Spleen (tissue), 11 donors: Measurements from ENCODE around the gene EFL1. TPM values are rescaled to one million over a fixed set of nuclear protein-coding genes. Genes with fewer than 3 reads are reported as not detected.

Source experiments
- DNase-seq: peaks from one replicate; pipeline ENCODE4 v3.0.0-alpha.2; 2020
- H3K27ac ChIP-seq, 8 donors: fragments of 200-600 bp; sonication (generic) in 7 of 8; 1 replicate in 4 of 8; 2 replicates in 4 of 8; pipeline versions ENCODE4 v1.5.0 to v1.8.0; 2016 to 2021; ENCODE audit warnings: inconsistent platforms in 4 of 8, mild to moderate bottlenecking in 4 of 8, moderate library complexity in 1 of 8
- H3K27me3 ChIP-seq, 7 donors: fragments of 200-600 bp; sonication (generic) in 6 of 7; replicated peaks in 1 of 7; 1 replicate in 4 of 7; 2 replicates in 3 of 7; pipeline versions ENCODE4 v1.5.0 to v1.8.0; 2016 to 2021; ENCODE audit warnings: inconsistent platforms in 3 of 7, mild to moderate bottlenecking in 1 of 7
- H3K36me3 ChIP-seq, 6 donors: fragments of 200-600 bp; sonication (generic) in 5 of 6; 1 replicate in 4 of 6; 2 replicates in 2 of 6; pipeline versions ENCODE4 v1.5.0 to v1.8.0; 2016 to 2021; ENCODE audit warnings: inconsistent platforms in 2 of 6
- H3K4me1 ChIP-seq, 6 donors: fragments of 200-600 bp; sonication (generic) in 5 of 6; 1 replicate in 3 of 6; 2 replicates in 3 of 6; pipeline versions ENCODE4 v1.5.0 to v1.8.0; 2016 to 2021; ENCODE audit warnings: inconsistent platforms in 3 of 6
- H3K4me3 ChIP-seq, 8 donors: fragments of 200-600 bp; sonication (generic) in 7 of 8; 1 replicate in 4 of 8; 2 replicates in 4 of 8; pipeline versions ENCODE4 v1.5.0 to v1.8.0; 2016 to 2021; ENCODE audit warnings: inconsistent platforms in 4 of 8, mild to moderate bottlenecking in 4 of 8, moderate library complexity in 2 of 8
- H3K9me3 ChIP-seq, 8 donors: fragments of 200-600 bp; sonication (generic) in 7 of 8; 1 replicate in 4 of 8; 2 replicates in 4 of 8; pipeline versions ENCODE4 v1.5.0 to v1.8.0; 2016 to 2021; ENCODE audit warnings: inconsistent platforms in 4 of 8
- POLR2A ChIP-seq, 3 donors: fragments of 450-650 bp; IDR thresholded peaks; one replicate each; pipeline ENCODE4 v1.5.1; 2017; ENCODE audit warnings: antibody characterized with exemption in 3 of 3, mild to moderate bottlenecking in 1 of 3
- POLR2AphosphoS5 ChIP-seq, 3 donors: sonication (generic); formaldehyde crosslinking; IDR thresholded peaks; one replicate each; pipeline ENCODE4 v1.5.1; 2017; ENCODE audit warnings: antibody characterized with exemption in 3 of 3
- WGBS, 5 donors: extraction: QIAGEN DNeasy Blood & Tissue Kit in 3 of 5; methylation state at CpG; one replicate each; pipeline versions ENCODE4 v1.1.5 to v1.1.7; 2013 to 2018; 5-methylcytosine and 5-hydroxymethylcytosine counted together
- intact Hi-C: fragments of 100-400 bp; cut with DNase I; formaldehyde crosslinking; loops from one replicate; pipeline ENCODE4 v1.15.0; 2023; ENCODE audit warnings: low total_unique reads
- polyA plus RNA-seq, 3 donors: library from polyadenylated mRNA; stranded (reverse); fragments of 200-250 nt; gene quantifications; one replicate each; pipeline ENCODE4 v1.2.1, GENCODE V29; 2013
- total RNA-seq, 7 donors: library from RNA; depleted of rRNA in 3 of 7; stranded (reverse); fragments of >200 nt in 3 of 7; fragmentation: NEBNext Ultra II Directional in 4 of 7; extraction: Animal tissue kit (Norgen Biotek cat#: 25700) in 4 of 7; gene quantifications; one replicate each; pipeline versions ENCODE4 v1.1.0 to v1.2.1, GENCODE V29; 2016 to 2021
- TF ChIP-seq, protein P1 (sequence below), 11 experiments: fragments of 200-600 bp in 7 of 11; fragments of 450-650 bp in 4 of 11; sonication (generic) in 4 of 11; IDR thresholded peaks in 8 of 11; conservative IDR thresholded peaks in 3 of 11; 1 replicate in 7 of 11; 2 replicates in 4 of 11; pipeline versions ENCODE4 v1.4.0 to v1.8.0; 2016 to 2021; ENCODE audit warnings: antibody characterized with exemption in 11 of 11, inconsistent platforms in 4 of 11, mild to moderate bottlenecking in 1 of 11
- donor health status: healthy with polysubstance abuse.
- donor health status: DM: no; HTN: no; CAD: no; lungs with moderate emphysema.
- donor health status: DM: no; HTN: no; CAD: no.
- donor health status: Bipolar disorder and iron deficiency.
- donor health status: healthy.
- donor health status: DM: no; HTN: no; CAD: no.
- donor health status: DM: yes; HTN: yes; CAD: no.

The EFL1 gene
- total and polyA plus RNA-seq, 10 donors: 3.1 to 21.9 (median 17.4) TPM

DNA sequence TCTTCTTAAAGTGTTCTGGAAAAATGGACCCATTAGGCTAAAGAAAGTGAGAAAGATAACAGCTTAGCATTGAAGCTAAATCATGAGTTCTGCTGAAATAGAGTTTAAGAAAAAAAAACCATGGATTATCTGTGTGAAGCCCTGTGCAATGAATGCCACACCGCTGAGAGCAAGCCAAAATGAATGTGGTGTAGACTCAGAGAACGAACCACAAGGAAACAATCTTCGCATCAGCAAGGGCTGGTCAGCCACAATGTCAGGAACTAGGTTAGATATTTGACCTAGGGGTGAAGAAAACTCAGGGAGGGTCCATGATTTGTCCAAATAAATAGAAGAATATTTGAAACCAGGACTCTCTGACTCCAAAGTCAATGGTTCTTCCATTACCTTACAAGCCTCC, 125.3 kb downstream of the EFL1 start:
- Histone ChIP-seq H3K27me3 (no peaks in the 10 kb centered on the region), H3K27ac (no peak overlapping the region), H3K4me1 (peaks cover 0 to 8% (median 0%) of the 10 kb centered on the region in 6 donors), H3K36me3 (peaks cover 0 to 72% (median 22%) of the 10 kb centered on the region in 6 donors), H3K9me3 (no peaks in the 10 kb centered on the region), H3K4me3 (no peak overlapping the region)
- intact Hi-C loops: no loop called here
- WGBS, 5 donors: 92 to 96% (median 93%) methylated on average over 3 of the region's 3 CpGs
- DNase-seq: no peak
- TF ChIP-seq POLR2AphosphoS5 (IDR thresholded peaks at IDR 0.05) (no peak), POLR2A (IDR thresholded peaks at IDR 0.05) (no peak)
- TF ChIP-seq, protein P1, sequence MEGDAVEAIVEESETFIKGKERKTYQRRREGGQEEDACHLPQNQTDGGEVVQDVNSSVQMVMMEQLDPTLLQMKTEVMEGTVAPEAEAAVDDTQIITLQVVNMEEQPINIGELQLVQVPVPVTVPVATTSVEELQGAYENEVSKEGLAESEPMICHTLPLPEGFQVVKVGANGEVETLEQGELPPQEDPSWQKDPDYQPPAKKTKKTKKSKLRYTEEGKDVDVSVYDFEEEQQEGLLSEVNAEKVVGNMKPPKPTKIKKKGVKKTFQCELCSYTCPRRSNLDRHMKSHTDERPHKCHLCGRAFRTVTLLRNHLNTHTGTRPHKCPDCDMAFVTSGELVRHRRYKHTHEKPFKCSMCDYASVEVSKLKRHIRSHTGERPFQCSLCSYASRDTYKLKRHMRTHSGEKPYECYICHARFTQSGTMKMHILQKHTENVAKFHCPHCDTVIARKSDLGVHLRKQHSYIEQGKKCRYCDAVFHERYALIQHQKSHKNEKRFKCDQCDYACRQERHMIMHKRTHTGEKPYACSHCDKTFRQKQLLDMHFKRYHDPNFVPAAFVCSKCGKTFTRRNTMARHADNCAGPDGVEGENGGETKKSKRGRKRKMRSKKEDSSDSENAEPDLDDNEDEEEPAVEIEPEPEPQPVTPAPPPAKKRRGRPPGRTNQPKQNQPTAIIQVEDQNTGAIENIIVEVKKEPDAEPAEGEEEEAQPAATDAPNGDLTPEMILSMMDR (IDR thresholded peaks at IDR 0.05 in 8 of 11, conservative IDR thresholded peaks at IDR 0.05 in 3 of 11): no peak

DNA sequence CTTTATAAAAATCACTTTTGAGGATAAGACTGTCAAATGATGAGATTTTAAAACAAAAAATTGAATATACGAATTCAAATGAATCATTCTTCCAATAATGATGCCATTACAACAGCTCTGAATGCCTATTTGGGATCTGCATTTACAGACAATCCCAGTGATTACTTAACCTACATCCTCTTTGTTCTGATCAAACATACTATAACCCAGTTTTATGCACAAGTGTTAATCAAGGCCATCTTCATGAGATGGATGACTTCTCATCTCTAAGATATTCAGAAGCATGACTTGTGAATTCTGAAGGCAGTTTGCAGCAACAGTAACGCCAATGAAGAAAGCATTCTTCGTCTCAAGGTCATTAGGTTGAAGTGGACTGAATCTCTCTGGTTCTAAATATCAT, 126.4 kb downstream of the EFL1 start:
- 88 to 95% (median 93%) methylated on average over 3 of the region's 3 CpGs for WGBS, 5 donors

DNA sequence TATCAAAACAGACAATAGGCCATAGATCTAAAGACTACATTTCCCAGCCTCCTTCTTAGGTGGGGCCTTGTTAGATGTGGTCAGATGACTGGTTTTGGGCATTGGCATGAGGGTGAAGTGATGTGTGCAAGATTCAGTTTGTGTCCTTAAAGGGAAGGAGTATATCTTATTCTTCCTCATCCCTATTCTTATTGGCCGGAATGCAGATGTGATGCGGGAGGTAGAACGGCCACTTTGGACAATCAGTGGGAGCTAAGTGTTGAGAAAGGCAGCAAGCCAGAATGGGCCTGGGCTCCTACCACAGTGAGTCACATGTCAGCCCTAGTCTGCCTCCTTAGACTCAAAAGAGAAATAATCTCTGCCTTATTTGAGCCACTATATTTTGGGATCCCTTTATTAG, 126.9 kb downstream of the EFL1 start:
- DNase-seq: no peak
- intact Hi-C loops: no loop called here
- 96 to 99% (median 98%) methylated on average over 3 of the region's 3 CpGs for WGBS, 5 donors

More for the DNA sequence above, 126.4 kb downstream of the EFL1 start:
- TF ChIP-seq, protein P1 (IDR thresholded peaks at IDR 0.05 in 8 of 11, conservative IDR thresholded peaks at IDR 0.05 in 3 of 11): no peak
- TF ChIP-seq POLR2AphosphoS5 (IDR thresholded peaks at IDR 0.05) (no peak), POLR2A (IDR thresholded peaks at IDR 0.05) (no peak)
- Histone ChIP-seq H3K4me1 (peaks cover 0 to 8% (median 0%) of the 10 kb centered on the region in 6 donors), H3K9me3 (no peaks in the 10 kb centered on the region), H3K4me3 (no peak overlapping the region), H3K36me3 (peaks cover 3 to 79% (median 25%) of the 10 kb centered on the region in 6 donors), H3K27ac (no peak overlapping the region), H3K27me3 (no peaks in the 10 kb centered on the region)
- intact Hi-C loops: no loop called here
- DNase-seq: no peak

DNA sequence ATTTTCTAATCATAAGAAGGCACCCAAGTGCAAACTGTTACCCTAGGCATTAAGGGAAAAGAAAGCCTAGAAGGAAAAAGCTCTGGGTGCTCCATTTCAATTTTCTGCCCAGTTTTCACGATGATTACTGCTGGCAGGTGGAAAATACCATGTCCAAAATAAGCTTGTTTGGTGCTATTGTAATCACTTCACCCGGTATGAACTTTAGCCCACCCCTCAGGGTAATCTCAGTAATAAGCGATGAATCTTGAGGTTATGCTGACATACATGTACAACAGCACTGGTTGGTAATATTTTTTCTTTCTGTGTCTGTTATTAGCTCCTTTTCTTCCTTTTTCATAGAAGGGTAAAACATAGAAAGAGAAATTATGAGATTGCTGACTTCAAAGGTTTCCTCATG, 128.1 kb downstream of the EFL1 start:
- no peak for DNase-seq
- Histone ChIP-seq H3K36me3 (peaks cover 3 to 94% (median 34%) of the 10 kb centered on the region in 6 donors), H3K27me3 (no peaks in the 10 kb centered on the region), H3K4me1 (peaks cover 0 to under 1% (median 0%) of the 10 kb centered on the region in 6 donors), H3K27ac (no peak overlapping the region), H3K4me3 (no peak overlapping the region), H3K9me3 (no peaks in the 10 kb centered on the region)
- TF ChIP-seq, protein P1 (IDR thresholded peaks at IDR 0.05 in 8 of 11, conservative IDR thresholded peaks at IDR 0.05 in 3 of 11): no peak
- TF ChIP-seq POLR2AphosphoS5 (IDR thresholded peaks at IDR 0.05) (no peak), POLR2A (IDR thresholded peaks at IDR 0.05) (no peak)
- 91 to 98% (median 97%) methylated on average over 3 of the region's 3 CpGs for WGBS, 5 donors
- intact Hi-C loops: no loop called here

More for the DNA sequence above, 126.9 kb downstream of the EFL1 start:
- Histone ChIP-seq H3K27me3 (no peaks in the 10 kb centered on the region), H3K4me3 (no peak overlapping the region), H3K27ac (no peak overlapping the region), H3K36me3 (peaks cover 3 to 82% (median 26%) of the 10 kb centered on the region in 6 donors), H3K4me1 (peaks cover 0 to 8% (median 0%) of the 10 kb centered on the region in 6 donors), H3K9me3 (no peaks in the 10 kb centered on the region)
- TF ChIP-seq POLR2A (IDR thresholded peaks at IDR 0.05) (no peak), POLR2AphosphoS5 (IDR thresholded peaks at IDR 0.05) (no peak)
- TF ChIP-seq, protein P1 (IDR thresholded peaks at IDR 0.05 in 8 of 11, conservative IDR thresholded peaks at IDR 0.05 in 3 of 11): no peak
